Retinal pigment epithelial cell (primary cell): ENCODE measurements around the gene GRIN2B.

Source experiments
- DNase-seq: peaks from one replicate; pipeline ENCODE4 v3.0.0-alpha.2; 2010; ENCODE audit warnings: low read depth
- H3K4me3 ChIP-seq: 2 replicates; pipeline ENCODE4 v1.5.1; 2011; ENCODE audit warnings: mild to moderate bottlenecking, low read length, control low read depth, moderate library complexity
- TF ChIP-seq, protein P1 (sequence below): conservative IDR thresholded peaks from 2 replicates; pipeline ENCODE4 v1.5.1; 2011; ENCODE audit warnings: low read depth, low read length, control low read depth, inconsistent platforms

Gene GRIN2B

DNA sequence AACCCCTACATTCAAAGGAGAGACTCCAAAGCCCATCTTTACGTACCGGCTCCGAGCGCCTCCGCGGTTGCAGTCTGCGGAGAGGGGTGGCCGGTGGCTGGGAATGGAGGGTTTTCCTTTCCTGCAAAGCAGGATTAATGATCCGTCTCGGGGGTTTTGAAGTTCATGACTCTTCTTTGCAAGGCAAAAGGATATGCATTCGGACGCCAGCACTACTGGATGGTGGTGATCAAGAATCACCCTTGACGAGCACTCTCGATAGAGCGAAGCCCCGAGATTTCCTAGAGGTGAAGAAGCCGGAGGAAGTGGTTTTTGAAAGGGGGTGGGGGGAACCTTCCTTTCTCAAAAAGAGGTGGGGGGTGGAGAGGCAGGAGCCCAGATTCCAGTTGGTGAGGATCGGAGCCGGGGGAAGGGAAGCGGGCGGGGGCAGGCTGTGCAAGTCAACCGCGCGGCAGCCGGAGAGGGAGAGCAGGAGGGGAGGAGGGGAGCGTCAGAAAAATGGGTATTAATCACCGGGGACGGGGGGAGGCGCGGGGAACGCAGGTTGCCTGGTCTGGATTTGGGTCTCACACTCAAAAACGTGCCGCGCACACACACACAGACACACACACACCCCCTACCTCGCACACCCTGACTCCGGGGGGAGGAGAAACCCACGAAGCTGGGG, at the start of gene GRIN2B:
Gene GRIN2B, minus strand, starts transcription at position 307 of the 667 bp plus-strand sequence. CDS start 115,394 bp downstream, outside the sequence.
- TF ChIP-seq, protein P1, sequence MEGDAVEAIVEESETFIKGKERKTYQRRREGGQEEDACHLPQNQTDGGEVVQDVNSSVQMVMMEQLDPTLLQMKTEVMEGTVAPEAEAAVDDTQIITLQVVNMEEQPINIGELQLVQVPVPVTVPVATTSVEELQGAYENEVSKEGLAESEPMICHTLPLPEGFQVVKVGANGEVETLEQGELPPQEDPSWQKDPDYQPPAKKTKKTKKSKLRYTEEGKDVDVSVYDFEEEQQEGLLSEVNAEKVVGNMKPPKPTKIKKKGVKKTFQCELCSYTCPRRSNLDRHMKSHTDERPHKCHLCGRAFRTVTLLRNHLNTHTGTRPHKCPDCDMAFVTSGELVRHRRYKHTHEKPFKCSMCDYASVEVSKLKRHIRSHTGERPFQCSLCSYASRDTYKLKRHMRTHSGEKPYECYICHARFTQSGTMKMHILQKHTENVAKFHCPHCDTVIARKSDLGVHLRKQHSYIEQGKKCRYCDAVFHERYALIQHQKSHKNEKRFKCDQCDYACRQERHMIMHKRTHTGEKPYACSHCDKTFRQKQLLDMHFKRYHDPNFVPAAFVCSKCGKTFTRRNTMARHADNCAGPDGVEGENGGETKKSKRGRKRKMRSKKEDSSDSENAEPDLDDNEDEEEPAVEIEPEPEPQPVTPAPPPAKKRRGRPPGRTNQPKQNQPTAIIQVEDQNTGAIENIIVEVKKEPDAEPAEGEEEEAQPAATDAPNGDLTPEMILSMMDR: no peak
- peak within 1 kb of the TSS; percentile 32 for H3K4me3 ChIP-seq
- no peak for DNase-seq

DNA sequence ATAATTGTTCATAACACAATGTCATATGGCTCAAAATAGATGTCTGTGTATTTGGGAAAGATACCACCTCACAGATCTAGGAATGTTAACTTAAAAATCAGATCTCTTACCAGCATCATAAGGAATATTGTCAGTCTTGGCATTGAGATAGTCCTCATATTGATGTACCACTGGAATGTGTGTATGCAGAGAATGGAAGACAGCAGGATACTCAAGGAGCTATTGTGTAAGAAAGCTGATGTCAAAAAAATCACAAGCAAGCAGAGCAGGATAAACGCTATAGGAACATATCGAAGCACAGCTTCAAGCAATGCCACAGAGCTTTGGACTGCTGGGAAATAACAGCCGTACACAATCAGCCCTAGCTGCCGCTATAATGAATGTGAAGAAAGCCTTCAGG, 45.1 kb upstream of the GRIN2B start:
- no peak for DNase-seq
- TF ChIP-seq, protein P1: no peak
- no peak overlapping the region for H3K4me3 ChIP-seq

DNA sequence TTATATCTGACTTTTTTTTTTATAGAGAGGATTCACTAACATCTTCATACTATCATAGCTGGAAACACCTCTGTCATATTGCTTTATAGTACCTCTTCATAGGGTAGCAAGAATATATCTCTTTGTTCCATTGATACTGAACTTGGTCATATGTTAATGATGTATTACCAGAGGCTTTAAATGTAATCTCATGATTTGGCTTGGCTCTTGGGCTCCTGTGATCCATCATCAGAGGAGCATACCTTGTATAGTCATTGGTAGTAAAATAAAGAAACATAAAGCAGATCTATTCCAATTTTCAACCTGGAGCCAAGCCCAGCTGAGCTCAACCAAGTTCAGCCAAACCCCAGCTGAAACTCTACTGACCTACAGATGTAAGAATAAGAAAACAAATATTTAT, 43.2 kb upstream of the GRIN2B start:
- DNase-seq: no peak
- TF ChIP-seq, protein P1: no peak
- H3K4me3 ChIP-seq: no peak overlapping the region

DNA sequence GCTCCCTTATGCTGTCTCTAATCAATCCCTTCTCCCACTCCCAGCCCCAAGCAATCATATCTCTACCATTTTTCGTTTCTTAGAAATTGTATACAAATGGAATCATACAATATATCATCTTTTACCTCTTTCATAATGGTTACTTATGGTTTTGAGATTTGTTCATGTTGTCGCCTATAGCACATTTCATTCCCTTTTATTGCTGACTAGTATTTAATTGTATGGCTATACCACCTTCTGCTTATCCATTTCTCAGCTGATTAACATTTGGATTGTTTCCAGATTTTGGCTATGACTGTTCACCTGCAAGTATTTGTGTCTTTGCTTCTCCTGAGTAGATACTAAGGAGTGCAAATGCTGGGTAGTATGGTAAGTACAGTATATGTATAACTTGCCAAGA, 36.7 kb upstream of the GRIN2B start:
- TF ChIP-seq, protein P1: no peak
- no peak overlapping the region for H3K4me3 ChIP-seq
- DNase-seq: no peak

DNA sequence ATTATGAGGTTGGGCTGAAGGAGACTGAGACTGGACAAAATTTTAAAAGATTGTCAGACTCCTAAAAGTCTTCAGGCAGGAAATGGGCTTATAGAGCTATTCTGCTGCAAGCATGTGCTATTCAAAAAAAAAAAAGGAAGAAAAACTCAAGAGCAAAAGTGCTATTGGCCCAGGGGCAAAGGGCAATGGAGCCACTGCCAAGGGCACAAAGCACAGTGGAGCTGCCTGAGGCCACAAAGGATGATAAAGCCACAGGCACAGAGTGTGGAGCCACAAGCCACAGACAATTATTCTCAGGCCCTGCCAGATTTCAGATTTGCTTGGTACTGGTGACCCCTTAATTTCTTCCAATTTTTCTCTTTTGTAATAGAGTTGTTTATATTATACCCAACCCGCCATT, 29.6 kb upstream of the GRIN2B start:
- TF ChIP-seq, protein P1: no peak
- no peak overlapping the region for H3K4me3 ChIP-seq
- DNase-seq: no peak

DNA sequence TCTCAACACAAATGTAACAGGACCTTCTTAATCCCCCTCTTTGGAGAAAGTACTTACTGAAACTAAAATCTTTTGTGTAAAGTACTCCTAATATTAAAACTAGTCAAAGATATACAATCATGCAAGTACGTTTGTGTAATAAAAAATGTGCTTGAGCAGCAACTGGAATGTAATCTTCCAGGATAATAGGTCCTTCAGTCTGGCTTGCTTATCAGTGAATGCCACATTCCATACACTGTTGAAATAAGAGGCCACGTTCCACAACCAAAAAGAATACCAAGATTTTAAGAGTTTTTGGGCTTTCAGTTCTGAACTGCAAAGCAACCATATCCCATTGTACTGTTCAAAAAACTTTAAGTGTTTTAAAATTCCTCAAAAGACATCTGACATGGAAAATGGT, 26.2 kb upstream of the GRIN2B start:
- TF ChIP-seq, protein P1: no peak
- H3K4me3 ChIP-seq: no peak overlapping the region
- DNase-seq: no peak

DNA sequence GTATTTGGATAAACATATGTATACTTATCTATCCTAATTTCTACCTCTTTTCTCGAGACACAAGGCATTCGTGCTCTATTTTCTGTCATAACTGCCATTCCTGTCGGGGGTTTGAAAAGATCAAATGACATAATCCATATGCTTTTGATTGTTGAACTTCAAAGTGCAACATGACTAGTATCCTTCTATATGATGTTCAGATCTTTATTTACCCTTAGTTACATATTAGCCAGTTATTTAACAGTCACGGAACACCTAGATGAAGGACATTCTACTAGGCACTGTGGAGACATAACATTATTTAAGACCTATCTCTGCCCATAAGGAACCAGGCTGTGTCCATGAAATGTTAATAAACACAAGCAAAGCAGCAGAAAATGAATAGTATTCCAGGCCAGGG, 11.2 kb upstream of the GRIN2B start:
- DNase-seq: no peak
- TF ChIP-seq, protein P1: no peak

More for the DNA sequence above, 11.2 kb upstream of the GRIN2B start:
- no peak overlapping the region for H3K4me3 ChIP-seq
